Measurements from ENCODE around the gene SLC25A21.
"Not testable (repeated sequence)": the region's sequence is repeated elsewhere in the genome, so short reads cannot be mapped to it uniquely, and the experiment has no call there.

SLC25A21 gene

GRCh38 chr14:37172024-37172869, at the start of gene SLC25A21:
Gene SLC25A21, minus strand, starts transcription at chr14:37172606.
- no peak for DNase-seq (ENCODE audit: low read depth in 2 of 2)

DNA sequence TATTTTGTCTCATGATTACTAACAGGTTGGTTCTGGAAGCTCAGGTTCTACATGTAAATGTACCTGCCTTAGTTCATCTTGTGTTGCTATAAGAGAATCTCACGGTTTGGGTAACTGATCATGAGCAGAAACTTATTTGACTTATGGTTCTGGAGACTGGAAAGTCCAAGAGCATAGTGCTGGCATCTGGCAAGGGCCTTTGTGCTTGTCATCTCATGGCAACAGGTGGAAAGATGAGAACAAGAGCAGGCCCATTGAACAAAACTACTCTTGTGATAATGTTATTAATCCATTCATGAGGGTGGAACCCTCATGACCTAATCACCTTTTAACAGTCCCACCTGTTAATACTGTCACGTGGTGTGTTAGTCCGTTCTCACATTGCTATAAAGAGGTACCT, 48.7 kb upstream of the SLC25A21 start:
- no peak for DNase-seq (ENCODE audit: low read depth in 2 of 2)

DNA sequence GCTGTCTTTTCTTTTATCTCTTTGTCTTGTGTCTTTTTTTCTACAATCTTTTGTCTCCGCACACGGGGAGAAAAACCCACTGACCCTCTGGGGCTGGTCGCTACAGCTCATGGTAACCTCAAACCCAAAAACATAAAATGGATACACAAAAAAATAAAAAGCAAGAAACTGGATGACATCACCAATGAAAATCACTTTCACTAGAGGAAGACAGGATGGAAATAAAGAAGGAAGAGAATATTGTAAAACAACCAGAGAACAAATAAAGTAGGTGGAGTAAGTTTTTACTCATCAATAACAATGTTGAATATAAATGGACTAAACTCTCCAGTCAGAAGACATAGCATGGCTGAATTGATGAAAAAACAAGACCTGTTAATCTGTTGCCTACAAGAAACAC, 42.9 kb upstream of the SLC25A21 start:
- DNase-seq (ENCODE audit: low read depth in 2 of 2), result no peak

DNA sequence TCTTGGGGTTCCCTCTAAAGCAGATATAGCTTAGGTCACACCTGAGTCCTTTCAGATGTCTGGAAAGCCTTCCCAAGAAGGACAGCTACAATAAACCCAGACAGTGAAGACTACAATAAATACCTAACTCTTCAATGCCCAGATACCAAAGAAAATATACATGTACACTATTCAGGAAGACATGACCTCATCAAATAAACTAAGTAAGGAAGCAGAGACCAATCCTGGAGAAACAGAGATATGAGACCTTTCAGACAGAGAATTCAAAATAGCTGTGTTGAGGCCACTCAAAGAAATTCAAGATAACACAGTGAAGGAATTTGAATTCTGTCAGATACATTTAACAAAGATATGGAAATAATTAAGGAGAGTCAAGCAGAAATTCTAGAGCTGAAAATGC, 40.6 kb upstream of the SLC25A21 start:
- no peak for DNase-seq (ENCODE audit: low read depth in 2 of 2)

GRCh38 chr14:37210448-37210847, 38.0 kb upstream of the SLC25A21 start:
- DNase-seq (ENCODE audit: low read depth in 2 of 2), result no peak

DNA sequence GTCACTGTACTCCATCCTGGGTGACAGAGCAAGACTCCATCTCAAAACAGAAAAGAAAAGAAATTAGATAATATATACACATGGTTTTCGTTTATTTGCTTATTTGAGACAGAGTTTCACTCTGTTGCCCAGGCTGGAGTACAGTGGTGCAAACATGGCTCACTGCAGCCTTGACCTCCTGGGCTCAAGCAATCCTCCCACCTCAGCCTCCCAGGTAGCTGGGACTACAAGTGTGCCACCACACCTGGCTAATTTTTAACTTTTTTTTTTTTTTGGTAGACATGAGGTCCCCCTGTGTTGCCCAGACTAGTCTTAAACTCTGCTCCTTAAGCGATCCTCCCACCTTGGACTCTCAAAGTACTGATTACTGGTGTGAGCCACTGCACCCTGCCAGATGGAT, 37.2 kb upstream of the SLC25A21 start:
- not testable (repeated sequence) for DNase-seq (ENCODE audit: low read depth in 2 of 2)

- DNase-seq (ENCODE audit: low read depth in 2 of 2), result not testable (repeated sequence)
These were observed 33.5 kb upstream of the SLC25A21 start for GRCh38 chr14:37205623-37206605.

- no peak for DNase-seq (ENCODE audit: low read depth in 2 of 2)
These were observed 31.0 kb upstream of the SLC25A21 start for GRCh38 chr14:37203423-37203822.

DNA sequence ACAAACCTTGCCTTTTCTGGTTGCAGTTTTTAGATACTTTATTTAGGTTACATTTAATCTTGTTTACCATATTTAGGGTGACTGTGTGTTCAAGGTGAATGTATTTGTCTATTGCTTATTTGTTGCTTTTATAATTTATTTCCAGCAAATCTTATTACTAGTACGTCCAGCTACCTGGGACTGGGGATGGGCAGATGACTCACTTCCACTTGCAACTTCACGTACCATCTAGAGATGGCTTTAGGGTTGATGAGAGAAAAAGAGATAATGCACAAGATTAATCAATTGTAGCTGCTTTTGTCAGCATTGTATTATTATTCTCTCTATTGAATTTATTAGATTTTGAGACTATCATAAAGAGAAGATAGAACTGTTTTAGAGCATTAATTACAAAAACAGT, 30.4 kb upstream of the SLC25A21 start:
- DNase-seq (ENCODE audit: low read depth in 2 of 2), result no peak

- no peak for DNase-seq (ENCODE audit: low read depth in 2 of 2)
These were observed 29.9 kb upstream of the SLC25A21 start for GRCh38 chr14:37202265-37202664.

DNA sequence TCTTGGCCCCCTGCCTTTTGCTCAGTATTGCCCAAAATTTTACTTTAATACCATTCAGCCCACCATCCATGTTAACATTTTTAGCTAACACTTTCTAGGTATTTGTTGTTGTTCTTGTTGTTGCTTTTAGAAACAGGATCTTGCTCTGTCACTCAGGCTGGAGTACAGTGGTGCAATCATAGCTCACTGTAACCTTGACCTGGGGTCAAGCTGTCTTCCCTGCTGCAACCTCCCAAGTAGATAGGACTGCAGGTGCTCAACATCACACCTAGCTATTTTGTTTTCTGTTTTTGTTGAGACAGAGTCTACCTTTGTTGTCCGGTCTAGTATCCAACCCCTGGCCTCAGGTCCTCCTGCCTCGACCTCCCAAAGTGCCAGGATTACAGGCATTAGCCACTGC, 29.3 kb upstream of the SLC25A21 start:
- DNase-seq (ENCODE audit: low read depth in 2 of 2), result no peak

DNA sequence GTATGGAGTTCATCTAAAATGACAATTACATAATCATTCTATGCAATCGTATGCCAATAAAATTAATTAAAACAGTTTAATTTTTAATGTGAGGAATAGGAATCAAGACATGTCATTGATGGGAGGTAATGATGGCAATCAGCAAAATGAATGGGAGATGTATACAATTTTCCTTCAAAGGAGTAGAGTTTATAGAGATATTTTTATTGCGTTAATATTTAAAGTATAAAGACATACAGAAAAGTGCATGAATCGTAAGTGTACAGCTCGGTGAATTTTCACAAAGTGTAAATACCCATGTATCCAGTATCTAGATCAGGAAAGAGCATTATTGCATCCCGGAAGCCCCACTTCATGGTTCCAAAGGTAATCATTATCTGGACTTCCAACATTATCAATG, 26.5 kb upstream of the SLC25A21 start:
- DNase-seq (ENCODE audit: low read depth in 2 of 2), result no peak

DNA sequence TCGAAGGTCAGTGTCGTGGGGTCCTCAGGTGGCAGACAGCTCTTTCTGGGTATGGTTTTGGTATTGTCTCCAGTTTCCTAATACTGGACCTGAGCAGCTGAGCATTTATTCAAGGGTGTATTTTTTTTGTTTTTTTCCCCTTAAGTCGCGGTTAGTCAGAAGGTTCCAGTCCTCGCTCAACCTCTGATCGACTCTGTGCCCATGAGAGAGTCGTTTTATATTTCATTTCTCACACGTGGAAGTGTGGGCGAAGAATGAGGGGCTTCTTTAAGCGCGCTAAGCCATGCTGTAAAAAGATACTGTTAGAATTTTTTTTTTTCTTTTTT, 25.8 kb upstream of the SLC25A21 start:
- no peak for DNase-seq (ENCODE audit: low read depth in 2 of 2)

DNA sequence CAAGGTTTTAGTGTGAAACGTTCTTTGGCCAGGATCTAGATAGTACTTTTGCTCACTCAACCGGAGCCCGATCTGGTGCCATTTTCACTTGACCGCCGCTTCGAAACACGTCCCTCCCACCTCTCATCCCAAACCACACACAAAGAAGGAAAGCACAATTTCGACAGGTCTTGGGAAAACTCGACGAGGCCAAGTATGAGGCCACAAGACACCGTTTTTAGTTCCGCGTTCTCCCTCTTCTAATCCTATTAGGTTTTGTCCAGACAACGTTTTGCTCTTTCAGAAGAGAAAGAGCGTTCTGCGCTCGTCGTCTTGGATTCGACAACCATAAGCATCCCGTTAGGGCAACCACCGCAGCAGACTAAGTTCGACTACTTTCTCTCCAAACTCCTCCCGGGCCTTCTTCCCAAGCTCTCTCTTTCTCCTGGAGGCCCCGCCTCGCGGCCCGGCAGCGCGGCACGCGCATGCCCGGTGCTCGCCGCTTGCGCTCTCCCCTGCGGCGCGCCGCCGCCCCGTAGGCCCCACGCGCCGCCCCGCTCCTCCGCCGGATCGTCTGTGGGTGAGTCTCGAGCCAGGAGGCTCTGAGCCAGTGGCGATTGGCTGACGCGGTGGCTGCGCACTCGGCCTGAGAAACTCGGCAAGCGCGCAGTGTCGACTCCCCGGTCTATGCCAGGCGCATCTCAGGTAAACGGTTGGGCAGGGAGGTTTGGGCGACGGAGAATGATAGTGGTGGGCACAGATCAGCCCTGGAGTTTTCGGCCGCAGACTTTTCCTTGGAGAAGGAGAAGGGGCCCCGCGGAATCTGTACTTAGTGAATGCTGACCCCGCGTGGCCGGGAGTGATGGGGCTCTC, 25.2 kb upstream of the SLC25A21 start, which contains the start of gene MIPOL1:
MIPOL1 (plus strand) TSS at position 517 of the 852 bp plus-strand sequence. CDS start 49,952 bp downstream, outside the sequence.
- no peak for DNase-seq (ENCODE audit: low read depth in 2 of 2)

GRCh38 chr14:37196604-37197420, 24.4 kb upstream of the SLC25A21 start:
- DNase-seq (ENCODE audit: low read depth in 2 of 2), result no peak

DNA sequence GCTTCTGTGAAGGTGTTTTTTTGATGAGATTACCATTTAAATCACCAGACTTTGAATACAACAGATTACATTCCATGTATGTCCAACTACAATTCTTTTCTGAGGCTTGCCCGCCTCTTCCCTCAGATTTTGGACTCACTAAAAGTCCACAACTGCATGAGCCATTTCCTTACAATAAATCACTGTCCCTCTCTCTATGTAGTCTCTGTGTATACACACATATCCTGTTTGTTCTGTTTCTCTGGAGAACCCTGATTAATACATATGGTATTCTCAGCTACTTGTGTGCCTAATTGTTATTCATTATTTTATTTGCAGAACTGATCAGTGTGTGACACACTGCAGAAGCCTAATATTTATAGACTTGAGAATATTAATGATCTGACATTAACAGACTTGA, 22.9 kb upstream of the SLC25A21 start:
- DNase-seq (ENCODE audit: low read depth in 2 of 2), result no peak

DNA sequence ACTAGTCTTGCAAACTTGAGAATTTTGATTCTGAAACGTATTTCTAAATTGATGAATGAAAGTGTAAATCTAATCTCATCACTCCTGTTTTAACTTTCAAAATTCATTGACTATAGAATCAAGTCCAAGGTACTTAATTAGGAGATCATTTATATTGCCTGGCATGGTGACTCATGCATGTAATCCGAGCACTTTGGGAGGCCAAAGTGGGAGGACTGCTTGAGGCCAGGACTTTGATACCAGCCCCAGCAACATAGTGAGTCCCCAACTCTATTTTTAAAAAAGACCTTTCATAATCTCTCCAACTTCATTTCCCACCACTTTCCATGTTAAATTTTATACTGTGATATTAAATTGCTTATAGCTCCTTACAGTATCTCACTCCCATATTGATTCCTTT, 22.3 kb upstream of the SLC25A21 start:
- no peak for DNase-seq (ENCODE audit: low read depth in 2 of 2)

DNA sequence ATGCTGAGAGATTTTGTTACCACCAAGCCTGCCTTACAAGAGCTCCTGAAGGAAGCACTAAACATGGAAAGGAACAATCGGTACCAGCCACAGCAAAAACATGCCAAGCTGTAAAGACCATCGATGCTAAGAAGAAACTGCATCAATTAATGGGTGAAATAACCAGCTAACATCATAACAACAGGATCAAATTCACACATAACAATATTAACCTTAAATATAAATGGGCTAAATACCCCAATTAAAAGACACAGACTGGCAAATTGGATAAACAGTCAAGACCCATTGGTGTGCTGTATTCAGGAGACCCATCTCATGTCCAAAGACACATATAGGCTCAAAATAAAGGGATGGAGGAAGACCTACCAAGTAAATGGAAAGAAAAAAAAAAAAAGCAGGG, 17.3 kb upstream of the SLC25A21 start:
- not testable (repeated sequence) for DNase-seq (ENCODE audit: low read depth in 2 of 2)

GRCh38 chr14:37187840-37188577, 15.6 kb upstream of the SLC25A21 start:
- not testable (repeated sequence) for DNase-seq (ENCODE audit: low read depth in 2 of 2)

- DNase-seq (ENCODE audit: low read depth in 2 of 2), result no peak
These were observed 14.9 kb upstream of the SLC25A21 start for GRCh38 chr14:37187294-37187693.
